PC-9 (cell line): Measurements from ENCODE around the gene ACER1. TPM values are rescaled to one million over a fixed set of nuclear protein-coding genes. Genes with fewer than 3 reads are reported as not detected.
"Not testable (repeated sequence)": the region's sequence is repeated elsewhere in the genome, so short reads cannot be mapped to it uniquely, and the experiment has no call there.

Experiments used
- BruUV-seq: library from RNA; stranded (reverse); fragments of 400-500 nt; replicated peaks from 2 replicates; lab custom pipeline; 2021; lab: Mats Ljungman, UMichigan
- CTCF ChIA-PET: fragments of 300-600 bp; sonication (Branson Sonifier 250); formaldehyde crosslinking; loops from one replicate; lab custom pipeline; 2022; ENCODE audit warnings: antibody characterized with exemption; lab: Charles Lee
- POLR2A ChIA-PET: fragments of 300-600 bp; sonication (Branson Sonifier 250); formaldehyde crosslinking; loops from one replicate; lab custom pipeline; 2022; ENCODE audit warnings: antibody characterized with exemption; ENCODE audit not compliant: unreplicated experiment; lab: Charles Lee
- DNase-seq, 2 experiments: peaks; one replicate each; pipeline versions ENCODE4 v3.0.0 to v3.0.0-alpha.2; 2015 to 2022; ENCODE audit warnings: mixed read lengths in 1 of 2
- H2AFZ ChIP-seq: fragments of 200-600 bp; sonication (generic); 2 replicates; pipeline ENCODE4 v1.8.1; 2017; ENCODE audit warnings: antibody characterized with exemption
- H3F3A ChIP-seq: fragments of 200-600 bp; sonication (generic); 2 replicates; pipeline ENCODE4 v1.8.1; 2017; ENCODE audit warnings: antibody characterized with exemption, mild to moderate bottlenecking, low read depth; ENCODE audit not compliant: insufficient read depth
- H3K27ac ChIP-seq: fragments of 200-600 bp; sonication (generic); 2 replicates; pipeline ENCODE4 v1.6.1; 2016; ENCODE audit warnings: mixed run types
- H3K27me3 ChIP-seq: fragments of 200-600 bp; sonication (generic); 2 replicates; pipeline ENCODE4 v1.6.1; 2016; ENCODE audit warnings: low read depth, mixed run types; ENCODE audit not compliant: insufficient read depth
- H3K36me3 ChIP-seq: fragments of 200-600 bp; sonication (generic); 2 replicates; pipeline ENCODE4 v1.6.1; 2016; ENCODE audit warnings: low read depth, mixed run types
- H3K4me1 ChIP-seq: fragments of 200-600 bp; sonication (generic); replicated peaks from 2 replicates; pipeline ENCODE4 v1.6.1; 2016; ENCODE audit warnings: mixed run types; ENCODE audit not compliant: insufficient read depth
- H3K4me2 ChIP-seq: fragments of 200-600 bp; sonication (generic); 2 replicates; pipeline ENCODE4 v1.6.1; 2017; ENCODE audit warnings: mixed run types
- H3K4me3 ChIP-seq: fragments of 200-600 bp; sonication (generic); 2 replicates; pipeline ENCODE4 v1.6.1; 2016; ENCODE audit warnings: mixed run types
- H3K79me2 ChIP-seq: fragments of 200-600 bp; sonication (generic); 2 replicates; pipeline ENCODE4 v1.6.1; 2017; ENCODE audit warnings: low read depth, mixed run types
- H3K9me2 ChIP-seq: fragments of 200-600 bp; sonication (generic); 2 replicates; pipeline ENCODE4 v1.8.1; 2017; ENCODE audit warnings: mild to moderate bottlenecking; ENCODE audit not compliant: insufficient read depth
- H3K9me3 ChIP-seq: fragments of 200-600 bp; sonication (generic); 2 replicates; pipeline ENCODE4 v1.8.1; 2016; ENCODE audit warnings: low read depth; ENCODE audit not compliant: insufficient read depth
- H4K20me1 ChIP-seq: fragments of 200-600 bp; sonication (generic); 2 replicates; pipeline ENCODE4 v1.8.1; 2017; ENCODE audit not compliant: insufficient read depth
- CTCF ChIP-seq: fragments of 200-600 bp; sonication (generic); conservative IDR thresholded peaks from 2 replicates; pipeline ENCODE4 v1.6.1; 2017; ENCODE audit warnings: mixed run types, antibody characterized with exemption, mild to moderate bottlenecking, moderate library complexity
- EZH2 ChIP-seq: fragments of 200-600 bp; sonication (generic); IDR thresholded peaks from 2 replicates; pipeline ENCODE4 v1.8.0; 2017; ENCODE audit warnings: antibody characterized with exemption, low read depth
- intact Hi-C: fragments of 100-400 bp; cut with micrococcal nuclease; formaldehyde crosslinking; loops from one replicate; pipeline ENCODE4 v1.10.0; 2022; ENCODE audit not compliant: unreplicated experiment
- total RNA-seq: library from RNA; stranded (reverse); gene quantifications from 2 replicates; pipeline ENCODE4 v1.2.3, GENCODE V29; 2021

Gene ACER1
- total RNA-seq, 1 experiment from 2014 or later: not detected

- Histone ChIP-seq H3K27me3 (peaks cover 15% of the 10 kb centered on the region), H3K9me2 (no peaks in the 10 kb centered on the region), H3K4me1 (no peaks in the 10 kb centered on the region), H3K4me3 (no peak overlapping the region), H3K79me2 (no peaks in the 10 kb centered on the region), H3K9me3 (no peaks in the 10 kb centered on the region; the same call in 1 of the 2 replicates), H2AFZ (no peak overlapping the region), H3K27ac (no peak overlapping the region), H3K36me3 (no peaks in the 10 kb centered on the region), H3F3A (no peaks in the 10 kb centered on the region), H3K4me2 (no peak overlapping the region), H4K20me1 (no peaks in the 10 kb centered on the region)
- no TSS peak for BruUV-seq
- TF ChIP-seq CTCF (no peak), EZH2 (no peak)
- ChIA-PET CTCF (interaction anchor here (0.6 kb wide), 1 partner anchor 41 kb away, joined by 3 read pairs; no protein-coding TSS in a partner anchor), POLR2A (no interaction called here)
- intact Hi-C loops: no loop called here
- no peak for DNase-seq
Observed at GRCh38 chr19:6287269-6287885, 46.0 kb downstream of the ACER1 start.

GRCh38 chr19:6286676-6287075, 46.7 kb downstream of the ACER1 start:
- Histone ChIP-seq H3K9me2 (no peaks in the 10 kb centered on the region), H3K4me2 (no peak overlapping the region), H3F3A (no peaks in the 10 kb centered on the region), H3K36me3 (no peaks in the 10 kb centered on the region), H3K27ac (no peak overlapping the region), H3K4me1 (no peaks in the 10 kb centered on the region), H3K27me3 (peaks cover 15% of the 10 kb centered on the region), H2AFZ (no peak overlapping the region), H3K79me2 (no peaks in the 10 kb centered on the region), H3K4me3 (no peak overlapping the region), H4K20me1 (no peaks in the 10 kb centered on the region), H3K9me3 (no peaks in the 10 kb centered on the region; the same call in 1 of the 2 replicates)
- ChIA-PET CTCF (no interaction called here), POLR2A (no interaction called here)
- DNase-seq: no peak
- BruUV-seq: no TSS peak
- TF ChIP-seq CTCF (no peak), EZH2 (no peak)
- intact Hi-C loops: no loop called here

- H3K4me2 ChIP-seq, H3K4me1 ChIP-seq, H2AFZ ChIP-seq, BruUV-seq, H3K27ac ChIP-seq, H4K20me1 ChIP-seq, CTCF ChIA-PET, H3K9me2 ChIP-seq, intact Hi-C loops, H3K36me3 ChIP-seq, DNase-seq, POLR2A ChIA-PET, H3K9me3 ChIP-seq, H3K4me3 ChIP-seq, H3F3A ChIP-seq: not testable (repeated sequence)
- Histone ChIP-seq H3K27me3 (peaks cover 15% of the 10 kb centered on the region), H3K79me2 (peaks cover 20% of the 10 kb centered on the region)
Observed at GRCh38 chr19:6282393-6282792, 51.0 kb downstream of the ACER1 start.
